GM18861 (cell line): ENCODE results near the gene KY.
"Not testable (repeated sequence)": the region's sequence is repeated elsewhere in the genome, so short reads cannot be mapped to it uniquely, and the experiment has no call there.

ENCODE experiments used
- ATAC-seq: cut with Tn5 transposase; IDR thresholded peaks from one replicate; pipeline ENCODE4 v1.9.1; 2021; ENCODE audit not compliant: unreplicated experiment

The KY gene

GRCh38 chr3:134606033-134607025, 44.5 kb downstream of the KY start:
- ATAC-seq: no peak

- no peak for ATAC-seq
These were observed 45.3 kb downstream of the KY start for GRCh38 chr3:134605556-134605955.

- no peak for ATAC-seq
These were observed 46.9 kb downstream of the KY start for GRCh38 chr3:134603956-134604355.

DNA sequence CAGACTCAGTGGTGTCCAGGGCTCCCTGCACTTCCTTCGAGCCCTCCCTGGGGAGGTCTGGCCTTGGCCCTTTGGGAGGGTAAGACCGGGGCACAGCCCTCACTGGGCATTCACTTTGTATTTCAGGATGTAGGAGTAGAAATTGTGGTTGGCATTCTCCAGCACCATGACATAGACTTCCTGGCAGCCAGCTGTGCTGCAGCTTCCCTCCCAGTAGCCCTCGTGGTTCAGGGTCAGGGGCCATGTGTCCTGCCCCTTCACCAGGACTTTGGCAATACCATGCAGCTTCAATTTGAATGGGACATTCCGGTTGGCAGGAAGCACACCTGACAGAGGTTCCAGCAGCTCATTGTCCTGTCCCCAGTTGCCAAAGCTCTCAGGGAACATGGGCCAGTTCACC, 47.3 kb downstream of the KY start:
- ATAC-seq: no peak

DNA sequence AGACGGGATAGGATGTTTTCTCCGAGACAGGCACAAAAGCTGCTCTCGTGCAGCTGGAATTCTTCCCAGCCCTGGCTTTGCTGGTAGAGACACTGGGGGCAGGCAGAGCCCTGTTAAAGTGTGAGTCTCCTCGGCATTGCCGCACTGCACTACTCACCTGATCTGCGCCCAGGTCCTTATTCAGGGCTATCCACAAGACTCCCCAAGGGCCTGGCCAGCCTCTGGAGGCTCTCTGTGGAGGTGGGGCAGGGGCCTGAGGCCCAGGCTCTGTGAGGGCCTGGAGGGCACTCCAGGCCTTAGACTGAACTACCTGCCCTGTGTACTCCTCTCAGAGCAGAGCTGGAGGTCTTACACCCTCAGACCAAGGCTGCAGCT, 48.4 kb downstream of the KY start:
- ATAC-seq: no peak

GRCh38 chr3:134601539-134602439, 49.0 kb downstream of the KY start:
- ATAC-seq: no peak

GRCh38 chr3:134600685-134601463, 49.9 kb downstream of the KY start:
- peak; percentile 68 for ATAC-seq

DNA sequence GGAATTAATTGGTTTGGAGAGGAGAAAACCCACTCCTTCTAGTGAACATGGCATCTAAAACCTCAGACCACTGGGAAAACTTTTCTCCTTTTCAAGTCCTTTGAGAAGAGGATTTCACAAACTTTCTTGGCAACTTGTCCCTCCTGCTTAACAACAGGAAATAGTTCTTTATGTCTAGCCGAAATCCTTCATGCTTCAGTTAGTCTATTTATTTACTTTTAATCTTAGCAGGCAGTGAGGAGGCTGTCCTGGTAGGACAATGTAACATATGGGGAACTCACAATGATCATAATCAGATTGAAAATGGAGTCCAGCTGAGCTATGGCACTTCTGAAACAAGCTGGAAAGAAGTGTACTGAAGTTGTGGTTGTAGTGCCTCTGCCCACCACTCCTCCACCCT, 50.6 kb downstream of the KY start:
- ATAC-seq: no peak

GRCh38 chr3:134598763-134599545, 51.9 kb downstream of the KY start:
- no peak for ATAC-seq

GRCh38 chr3:134597390-134597970, 53.3 kb downstream of the KY start:
- ATAC-seq: no peak

DNA sequence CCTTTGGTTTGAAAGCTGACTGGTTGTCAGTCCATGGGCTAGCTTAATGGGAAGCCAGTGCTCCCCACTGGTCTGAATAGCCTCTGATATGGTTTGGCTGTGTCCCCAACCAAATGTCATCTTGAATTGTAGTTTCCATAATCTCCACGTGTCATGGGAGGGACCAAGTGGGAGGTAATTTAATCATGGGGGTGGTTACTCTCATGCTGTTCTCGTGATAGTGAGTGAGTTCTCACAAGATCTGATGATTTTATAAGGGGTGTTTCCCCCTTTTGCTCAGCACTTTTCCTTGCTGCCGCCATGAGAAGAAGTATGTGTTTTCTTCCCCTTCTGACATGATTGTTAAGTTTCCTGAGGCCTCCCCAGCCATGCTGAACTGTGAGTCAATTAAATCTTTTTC, 55.8 kb downstream of the KY start:
- not testable (repeated sequence) for ATAC-seq

- no peak for ATAC-seq
These were observed 56.5 kb downstream of the KY start for GRCh38 chr3:134594331-134594741.

GRCh38 chr3:134592806-134593205, 58.0 kb downstream of the KY start:
- no peak for ATAC-seq

- no peak for ATAC-seq
These were observed 60.1 kb downstream of the KY start for GRCh38 chr3:134590766-134591165.

- no peak for ATAC-seq
These were observed 71.6 kb downstream of the KY start for GRCh38 chr3:134579141-134579665.

- ATAC-seq: no peak
These were observed 74.0 kb downstream of the KY start for GRCh38 chr3:134576831-134577230.

DNA sequence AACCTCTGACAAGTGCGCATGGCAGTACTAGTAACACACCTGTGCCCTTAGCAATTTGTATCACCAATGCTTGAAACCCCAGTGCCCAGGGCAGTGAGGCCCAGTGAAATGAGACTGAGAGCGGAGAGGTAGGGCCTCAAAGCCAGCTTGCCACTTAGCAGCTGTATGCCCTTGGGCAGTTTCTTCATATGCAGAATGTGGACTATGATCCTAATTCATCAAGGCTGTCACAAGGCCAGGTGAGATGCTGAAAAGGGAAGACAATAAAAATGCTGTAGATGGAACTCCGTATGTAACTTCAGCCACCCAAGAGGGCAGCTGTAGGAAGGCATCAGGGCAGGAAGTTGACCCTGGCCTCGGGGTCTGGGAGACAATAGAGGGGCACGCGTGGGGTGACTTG, 74.4 kb downstream of the KY start:
- ATAC-seq: no peak

- ATAC-seq: not testable (repeated sequence)
These were observed 80.9 kb downstream of the KY start for GRCh38 chr3:134569899-134570298.

- no peak for ATAC-seq
These were observed 82.0 kb downstream of the KY start for GRCh38 chr3:134568790-134569189.

DNA sequence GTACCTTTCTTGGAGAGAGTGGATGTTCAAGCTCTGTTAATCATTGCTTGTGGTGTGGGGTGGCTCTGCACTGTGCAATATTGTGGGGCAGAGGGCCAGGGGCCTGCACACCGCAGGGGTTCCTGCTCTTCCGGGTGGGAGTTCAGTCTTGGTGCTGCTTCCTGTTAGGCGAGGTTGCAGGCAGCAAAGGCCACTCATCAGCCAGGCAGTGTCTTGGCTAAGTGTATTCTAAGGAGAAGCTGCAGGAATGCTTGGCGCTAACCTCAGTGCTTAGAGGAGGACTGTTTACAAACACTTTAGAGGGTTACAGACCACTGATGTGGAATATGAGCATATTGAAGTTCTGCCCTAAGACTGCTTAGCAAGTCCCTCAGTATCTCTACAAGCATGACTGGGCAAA, 83.2 kb downstream of the KY start:
- no peak for ATAC-seq
